HepG2 (cell line): Measurements from ENCODE around the gene EEF1AKMT3. TPM values are rescaled to one million over a fixed set of nuclear protein-coding genes. Genes with fewer than 3 reads are reported as not detected.

Source experiments
- CENPX ChIP-seq: sonication (generic); formaldehyde crosslinking; IDR thresholded peaks from 2 replicates; pipeline ENCODE4 v1.9.0; 2021; ENCODE audit warnings: mild to moderate bottlenecking, missing genetic modification reagents, moderate library complexity
- GPN1 ChIP-seq: sonication (generic); formaldehyde crosslinking; IDR thresholded peaks from 2 replicates; pipeline ENCODE4 v1.5.1; 2020; ENCODE audit warnings: missing genetic modification reagents, borderline replicate concordance
- HMGA1 ChIP-seq: sonication (generic); formaldehyde crosslinking; conservative IDR thresholded peaks from 2 replicates; pipeline ENCODE4 v1.4.0; 2020; ENCODE audit warnings: missing genetic modification reagents
- KDM3A ChIP-seq: IDR thresholded peaks from 2 replicates; pipeline ENCODE4 v1.6.1; 2018; ENCODE audit warnings: low read depth, missing compliant biosample characterization
- MATR3 ChIP-seq: sonication (generic); formaldehyde crosslinking; IDR thresholded peaks from 2 replicates; pipeline ENCODE4 v1.4.0; 2020; ENCODE audit warnings: missing genetic modification reagents
- RAD51 ChIP-seq: fragments of 450-650 bp; IDR thresholded peaks from 2 replicates; pipeline ENCODE4 v1.6.1; 2016; ENCODE audit warnings: borderline replicate concordance
- SNRNP70 ChIP-seq: fragments of 200-400 bp; formaldehyde crosslinking; IDR thresholded peaks from 2 replicates; pipeline ENCODE4 v1.6.1; 2017; ENCODE audit warnings: mild to moderate bottlenecking, low read depth, low read length, moderate library complexity
- SPEN ChIP-seq: sonication (generic); formaldehyde crosslinking; IDR thresholded peaks from 2 replicates; pipeline ENCODE4 v1.5.1; 2020; ENCODE audit warnings: low read depth, mild to moderate bottlenecking, missing genetic modification reagents
- ZMYM4 ChIP-seq: sonication (generic); formaldehyde crosslinking; IDR thresholded peaks from 2 replicates; pipeline ENCODE4 v1.8.1; 2023; ENCODE audit warnings: mild to moderate bottlenecking, missing genetic modification reagents
- ZNF230 ChIP-seq: sonication (generic); formaldehyde crosslinking; IDR thresholded peaks from 2 replicates; pipeline ENCODE4 v1.4.0; 2020; ENCODE audit warnings: mild to moderate bottlenecking, missing genetic modification reagents
- ZNF34 ChIP-seq: sonication (generic); formaldehyde crosslinking; IDR thresholded peaks from 2 replicates; pipeline ENCODE4 v1.4.0; 2020; ENCODE audit warnings: mild to moderate bottlenecking, missing genetic modification reagents, borderline replicate concordance
- ZNF782 ChIP-seq: sonication (generic); formaldehyde crosslinking; IDR thresholded peaks from 2 replicates; pipeline ENCODE4 v1.4.0; 2020; ENCODE audit warnings: missing genetic modification reagents, mild to moderate bottlenecking, borderline replicate concordance
- ZSCAN22 ChIP-seq: sonication (generic); formaldehyde crosslinking; IDR thresholded peaks from 2 replicates; pipeline ENCODE4 v1.4.0; 2020; ENCODE audit warnings: mild to moderate bottlenecking, missing genetic modification reagents
- polyA plus RNA-seq, 8 experiments: library from polyadenylated mRNA; depleted of rRNA in 3 of 8; stranded (reverse) in 7 of 8; unstranded in 1 of 8; fragments of >200 nt; fragmentation: Illumina TruSeq in 4 of 8; extraction: Trizol in 4 of 8; gene quantifications; 2 replicates each; pipeline versions ENCODE4 v1.2.1 to v1.2.3, GENCODE V29; 2011 to 2016; ENCODE audit warnings: low read depth in 4 of 8, missing spikeins in 1 of 8, mixed read lengths in 1 of 8; ENCODE audit not compliant: insufficient read depth in 1 of 8
- total RNA-seq, 5 experiments: library from RNA; depleted of rRNA; stranded (reverse); fragments of >200 nt; fragmentation: Illumina TruSeq; extraction: Trizol; gene quantifications; 2 replicates each; pipeline ENCODE4 v1.2.3, GENCODE V29; 2016; ENCODE audit warnings: low read depth in 1 of 5
- TF ChIP-seq, protein P1 (sequence below): sonication (generic); formaldehyde crosslinking; IDR thresholded peaks from 2 replicates; pipeline ENCODE4 v1.9.0; 2021; ENCODE audit warnings: missing genetic modification reagents, mild to moderate bottlenecking, borderline replicate concordance
- TF ChIP-seq, protein P2 (sequence below): sonication (generic); formaldehyde crosslinking; conservative IDR thresholded peaks from 2 replicates; pipeline ENCODE4 v1.8.0; 2022; ENCODE audit warnings: low read depth, missing genetic modification reagents
- TF ChIP-seq, protein P3 (sequence below): sonication (generic); formaldehyde crosslinking; IDR thresholded peaks from 2 replicates; pipeline ENCODE4 v1.4.0; 2020; ENCODE audit warnings: missing genetic modification reagents
- TF ChIP-seq, protein P4 (sequence below): sonication (generic); formaldehyde crosslinking; IDR thresholded peaks from 2 replicates; pipeline ENCODE4 v1.5.0; 2020; ENCODE audit warnings: mild to moderate bottlenecking, missing genetic modification reagents
- TF ChIP-seq, protein P5 (sequence below): sonication (generic); formaldehyde crosslinking; IDR thresholded peaks from 2 replicates; pipeline ENCODE4 v1.5.0; 2020; ENCODE audit warnings: missing genetic modification reagents, mild to moderate bottlenecking, borderline replicate concordance

The EEF1AKMT3 gene
- total and polyA plus RNA-seq, 2 of the 13 experiments (the other 11 are each of a cell fraction or from before 2014, with no cell fraction given) = 4.7 to 11.4 TPM

DNA sequence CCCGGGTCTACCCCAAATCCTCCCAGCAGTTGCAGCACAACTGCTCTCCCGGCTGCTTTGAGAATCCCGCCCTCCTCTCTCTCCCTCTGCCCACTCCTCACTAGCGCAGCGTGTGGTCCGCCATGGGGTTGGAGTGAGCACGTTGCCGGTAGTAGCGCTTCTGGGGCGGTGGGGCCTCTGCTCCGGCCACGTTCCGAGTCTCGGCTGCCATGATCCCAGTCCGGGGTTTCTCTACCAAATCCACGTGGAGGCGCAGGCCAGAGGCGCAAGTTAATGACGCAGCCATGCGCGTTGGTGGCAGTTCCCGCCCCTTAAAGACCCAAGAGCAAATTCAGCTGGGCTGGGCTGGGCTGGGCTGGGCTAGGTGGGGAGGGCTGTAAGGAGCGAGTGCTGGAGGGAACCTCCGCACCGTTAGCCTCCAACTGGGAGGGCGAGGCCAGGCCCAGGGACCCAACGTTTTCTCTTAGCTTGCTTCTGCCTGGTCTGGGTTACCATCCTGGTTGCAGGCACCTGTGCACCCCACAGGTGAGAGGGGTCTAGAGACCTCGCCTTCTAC lies 463 bp upstream of the EEF1AKMT3 start, which contains the start of gene METTL1 (continued):
- TF ChIP-seq, protein P1, sequence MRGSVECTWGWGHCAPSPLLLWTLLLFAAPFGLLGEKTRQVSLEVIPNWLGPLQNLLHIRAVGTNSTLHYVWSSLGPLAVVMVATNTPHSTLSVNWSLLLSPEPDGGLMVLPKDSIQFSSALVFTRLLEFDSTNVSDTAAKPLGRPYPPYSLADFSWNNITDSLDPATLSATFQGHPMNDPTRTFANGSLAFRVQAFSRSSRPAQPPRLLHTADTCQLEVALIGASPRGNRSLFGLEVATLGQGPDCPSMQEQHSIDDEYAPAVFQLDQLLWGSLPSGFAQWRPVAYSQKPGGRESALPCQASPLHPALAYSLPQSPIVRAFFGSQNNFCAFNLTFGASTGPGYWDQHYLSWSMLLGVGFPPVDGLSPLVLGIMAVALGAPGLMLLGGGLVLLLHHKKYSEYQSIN = no peak
- no peak for TF ChIP-seq SNRNP70
- TF ChIP-seq HMGA1 (CRISPR knock-in tag) = no peak
- no peak for TF ChIP-seq GPN1 (CRISPR knock-in tag)
- TF ChIP-seq ZNF34 (CRISPR knock-in tag) = peak; percentile 92; the same call in 1 of the 2 replicates
- TF ChIP-seq, protein P2, sequence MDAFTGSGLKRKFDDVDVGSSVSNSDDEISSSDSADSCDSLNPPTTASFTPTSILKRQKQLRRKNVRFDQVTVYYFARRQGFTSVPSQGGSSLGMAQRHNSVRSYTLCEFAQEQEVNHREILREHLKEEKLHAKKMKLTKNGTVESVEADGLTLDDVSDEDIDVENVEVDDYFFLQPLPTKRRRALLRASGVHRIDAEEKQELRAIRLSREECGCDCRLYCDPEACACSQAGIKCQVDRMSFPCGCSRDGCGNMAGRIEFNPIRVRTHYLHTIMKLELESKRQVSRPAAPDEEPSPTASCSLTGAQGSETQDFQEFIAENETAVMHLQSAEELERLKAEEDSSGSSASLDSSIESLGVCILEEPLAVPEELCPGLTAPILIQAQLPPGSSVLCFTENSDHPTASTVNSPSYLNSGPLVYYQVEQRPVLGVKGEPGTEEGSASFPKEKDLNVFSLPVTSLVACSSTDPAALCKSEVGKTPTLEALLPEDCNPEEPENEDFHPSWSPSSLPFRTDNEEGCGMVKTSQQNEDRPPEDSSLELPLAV (CRISPR knock-in tag) = no peak
- no peak for TF ChIP-seq CENPX (CRISPR knock-in tag)
- TF ChIP-seq, protein P3, sequence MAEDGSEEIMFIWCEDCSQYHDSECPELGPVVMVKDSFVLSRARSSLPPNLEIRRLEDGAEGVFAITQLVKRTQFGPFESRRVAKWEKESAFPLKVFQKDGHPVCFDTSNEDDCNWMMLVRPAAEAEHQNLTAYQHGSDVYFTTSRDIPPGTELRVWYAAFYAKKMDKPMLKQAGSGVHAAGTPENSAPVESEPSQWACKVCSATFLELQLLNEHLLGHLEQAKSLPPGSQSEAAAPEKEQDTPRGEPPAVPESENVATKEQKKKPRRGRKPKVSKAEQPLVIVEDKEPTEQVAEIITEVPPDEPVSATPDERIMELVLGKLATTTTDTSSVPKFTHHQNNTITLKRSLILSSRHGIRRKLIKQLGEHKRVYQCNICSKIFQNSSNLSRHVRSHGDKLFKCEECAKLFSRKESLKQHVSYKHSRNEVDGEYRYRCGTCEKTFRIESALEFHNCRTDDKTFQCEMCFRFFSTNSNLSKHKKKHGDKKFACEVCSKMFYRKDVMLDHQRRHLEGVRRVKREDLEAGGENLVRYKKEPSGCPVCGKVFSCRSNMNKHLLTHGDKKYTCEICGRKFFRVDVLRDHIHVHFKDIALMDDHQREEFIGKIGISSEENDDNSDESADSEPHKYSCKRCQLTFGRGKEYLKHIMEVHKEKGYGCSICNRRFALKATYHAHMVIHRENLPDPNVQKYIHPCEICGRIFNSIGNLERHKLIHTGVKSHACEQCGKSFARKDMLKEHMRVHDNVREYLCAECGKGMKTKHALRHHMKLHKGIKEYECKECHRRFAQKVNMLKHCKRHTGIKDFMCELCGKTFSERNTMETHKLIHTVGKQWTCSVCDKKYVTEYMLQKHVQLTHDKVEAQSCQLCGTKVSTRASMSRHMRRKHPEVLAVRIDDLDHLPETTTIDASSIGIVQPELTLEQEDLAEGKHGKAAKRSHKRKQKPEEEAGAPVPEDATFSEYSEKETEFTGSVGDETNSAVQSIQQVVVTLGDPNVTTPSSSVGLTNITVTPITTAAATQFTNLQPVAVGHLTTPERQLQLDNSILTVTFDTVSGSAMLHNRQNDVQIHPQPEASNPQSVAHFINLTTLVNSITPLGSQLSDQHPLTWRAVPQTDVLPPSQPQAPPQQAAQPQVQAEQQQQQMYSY (CRISPR knock-in tag) = peak; percentile 94
- TF ChIP-seq ZNF782 = peak; percentile 97
- no peak for TF ChIP-seq ZSCAN22 (CRISPR knock-in tag)
- TF ChIP-seq RAD51 = no peak
- TF ChIP-seq, protein P4, sequence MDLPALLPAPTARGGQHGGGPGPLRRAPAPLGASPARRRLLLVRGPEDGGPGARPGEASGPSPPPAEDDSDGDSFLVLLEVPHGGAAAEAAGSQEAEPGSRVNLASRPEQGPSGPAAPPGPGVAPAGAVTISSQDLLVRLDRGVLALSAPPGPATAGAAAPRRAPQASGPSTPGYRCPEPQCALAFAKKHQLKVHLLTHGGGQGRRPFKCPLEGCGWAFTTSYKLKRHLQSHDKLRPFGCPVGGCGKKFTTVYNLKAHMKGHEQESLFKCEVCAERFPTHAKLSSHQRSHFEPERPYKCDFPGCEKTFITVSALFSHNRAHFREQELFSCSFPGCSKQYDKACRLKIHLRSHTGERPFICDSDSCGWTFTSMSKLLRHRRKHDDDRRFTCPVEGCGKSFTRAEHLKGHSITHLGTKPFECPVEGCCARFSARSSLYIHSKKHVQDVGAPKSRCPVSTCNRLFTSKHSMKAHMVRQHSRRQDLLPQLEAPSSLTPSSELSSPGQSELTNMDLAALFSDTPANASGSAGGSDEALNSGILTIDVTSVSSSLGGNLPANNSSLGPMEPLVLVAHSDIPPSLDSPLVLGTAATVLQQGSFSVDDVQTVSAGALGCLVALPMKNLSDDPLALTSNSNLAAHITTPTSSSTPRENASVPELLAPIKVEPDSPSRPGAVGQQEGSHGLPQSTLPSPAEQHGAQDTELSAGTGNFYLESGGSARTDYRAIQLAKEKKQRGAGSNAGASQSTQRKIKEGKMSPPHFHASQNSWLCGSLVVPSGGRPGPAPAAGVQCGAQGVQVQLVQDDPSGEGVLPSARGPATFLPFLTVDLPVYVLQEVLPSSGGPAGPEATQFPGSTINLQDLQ (CRISPR knock-in tag) = peak; percentile 94
- peak; percentile 89 for TF ChIP-seq SPEN
- TF ChIP-seq KDM3A (CRISPR knock-in tag) = peak; percentile 53; the same call in 1 of the 2 replicates
- TF ChIP-seq, protein P5, sequence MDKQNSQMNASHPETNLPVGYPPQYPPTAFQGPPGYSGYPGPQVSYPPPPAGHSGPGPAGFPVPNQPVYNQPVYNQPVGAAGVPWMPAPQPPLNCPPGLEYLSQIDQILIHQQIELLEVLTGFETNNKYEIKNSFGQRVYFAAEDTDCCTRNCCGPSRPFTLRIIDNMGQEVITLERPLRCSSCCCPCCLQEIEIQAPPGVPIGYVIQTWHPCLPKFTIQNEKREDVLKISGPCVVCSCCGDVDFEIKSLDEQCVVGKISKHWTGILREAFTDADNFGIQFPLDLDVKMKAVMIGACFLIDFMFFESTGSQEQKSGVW = no peak; the same call in 1 of the 2 replicates
- peak; percentile 76 for TF ChIP-seq ZNF230 (CRISPR knock-in tag)
- TF ChIP-seq MATR3 (CRISPR knock-in tag) = no peak
- TF ChIP-seq ZMYM4 (CRISPR knock-in tag) = peak; percentile 95
